ENCODE measurements around the gene GUK1.

Gene GUK1

GRCh38 chr1:228114827-228115226 is 25.3 kb upstream of the GUK1 start:
- FAIRE-seq (no peak), DNase-seq (ENCODE audit: insufficient read length) (no peak)
- TF ChIP-seq TAF1 (IDR thresholded peaks at IDR 0.05; ENCODE audit: borderline replicate concordance, low read depth, low read length): no peak
- TF ChIP-seq POLR2AphosphoS5 (IDR thresholded peaks at IDR 0.05; ENCODE audit: low read depth, low read length): no peak
- no peak for TF ChIP-seq POLR2A (IDR thresholded peaks at IDR 0.05; ENCODE audit: low read depth, low read length)

- FAIRE-seq (no peak), DNase-seq (ENCODE audit: insufficient read length) (no peak)
- no peak for TF ChIP-seq TAF1 (IDR thresholded peaks at IDR 0.05; ENCODE audit: borderline replicate concordance, low read depth, low read length)
- TF ChIP-seq POLR2A (IDR thresholded peaks at IDR 0.05; ENCODE audit: low read depth, low read length): no peak
- no peak for TF ChIP-seq POLR2AphosphoS5 (IDR thresholded peaks at IDR 0.05; ENCODE audit: low read depth, low read length)
Observed at GRCh38 chr1:228117335-228117734, 22.7 kb upstream of the GUK1 start.

- no peak for FAIRE-seq
- DNase-seq (ENCODE audit: insufficient read length): no peak
- TF ChIP-seq TAF1 (IDR thresholded peaks at IDR 0.05; ENCODE audit: borderline replicate concordance, low read depth, low read length) (no peak), POLR2AphosphoS5 (IDR thresholded peaks at IDR 0.05; ENCODE audit: low read depth, low read length) (no peak), POLR2A (IDR thresholded peaks at IDR 0.05; ENCODE audit: low read depth, low read length) (no peak)
Observed at GRCh38 chr1:228118040-228118439, 22.0 kb upstream of the GUK1 start.

GRCh38 chr1:228120351-228120750 is 19.7 kb upstream of the GUK1 start:
- DNase-seq (ENCODE audit: insufficient read length): no peak
- FAIRE-seq: no peak
- TF ChIP-seq POLR2A (IDR thresholded peaks at IDR 0.05; ENCODE audit: low read depth, low read length): no peak
- TF ChIP-seq TAF1 (IDR thresholded peaks at IDR 0.05; ENCODE audit: borderline replicate concordance, low read depth, low read length): no peak
- no peak for TF ChIP-seq POLR2AphosphoS5 (IDR thresholded peaks at IDR 0.05; ENCODE audit: low read depth, low read length)

GRCh38 chr1:228120857-228121489 is 19.1 kb upstream of the GUK1 start:
- DNase-seq (ENCODE audit: insufficient read length) (no peak), FAIRE-seq (no peak)
- TF ChIP-seq POLR2AphosphoS5 (IDR thresholded peaks at IDR 0.05; ENCODE audit: low read depth, low read length): no peak
- no peak for TF ChIP-seq POLR2A (IDR thresholded peaks at IDR 0.05; ENCODE audit: low read depth, low read length)
- no peak for TF ChIP-seq TAF1 (IDR thresholded peaks at IDR 0.05; ENCODE audit: borderline replicate concordance, low read depth, low read length)

GRCh38 chr1:228122921-228123441 is 17.1 kb upstream of the GUK1 start:
- no peak for TF ChIP-seq POLR2A (IDR thresholded peaks at IDR 0.05; ENCODE audit: low read depth, low read length)
- TF ChIP-seq TAF1 (IDR thresholded peaks at IDR 0.05; ENCODE audit: borderline replicate concordance, low read depth, low read length): no peak
- no peak for TF ChIP-seq POLR2AphosphoS5 (IDR thresholded peaks at IDR 0.05; ENCODE audit: low read depth, low read length)
- DNase-seq (ENCODE audit: insufficient read length) (no peak), FAIRE-seq (no peak)

- no peak for TF ChIP-seq POLR2AphosphoS5 (IDR thresholded peaks at IDR 0.05; ENCODE audit: low read depth, low read length)
- TF ChIP-seq POLR2A (IDR thresholded peaks at IDR 0.05; ENCODE audit: low read depth, low read length): no peak
- no peak for TF ChIP-seq TAF1 (IDR thresholded peaks at IDR 0.05; ENCODE audit: borderline replicate concordance, low read depth, low read length)
- FAIRE-seq: no peak
- DNase-seq (ENCODE audit: insufficient read length): no peak
Observed at GRCh38 chr1:228123505-228123904, 16.6 kb upstream of the GUK1 start.

GRCh38 chr1:228125185-228125584 is 14.9 kb upstream of the GUK1 start:
- DNase-seq (ENCODE audit: insufficient read length) (no peak), FAIRE-seq (no peak)
- TF ChIP-seq TAF1 (IDR thresholded peaks at IDR 0.05; ENCODE audit: borderline replicate concordance, low read depth, low read length) (no peak), POLR2A (IDR thresholded peaks at IDR 0.05; ENCODE audit: low read depth, low read length) (no peak), POLR2AphosphoS5 (IDR thresholded peaks at IDR 0.05; ENCODE audit: low read depth, low read length) (no peak)

GRCh38 chr1:228131766-228132165 is 8.3 kb upstream of the GUK1 start:
- DNase-seq (ENCODE audit: insufficient read length): no peak
- FAIRE-seq: no peak
- TF ChIP-seq POLR2AphosphoS5 (IDR thresholded peaks at IDR 0.05; ENCODE audit: low read depth, low read length) (no peak), POLR2A (IDR thresholded peaks at IDR 0.05; ENCODE audit: low read depth, low read length) (no peak), TAF1 (IDR thresholded peaks at IDR 0.05; ENCODE audit: borderline replicate concordance, low read depth, low read length) (no peak)

- TF ChIP-seq POLR2A (IDR thresholded peaks at IDR 0.05; ENCODE audit: low read depth, low read length): no peak
- no peak for TF ChIP-seq TAF1 (IDR thresholded peaks at IDR 0.05; ENCODE audit: borderline replicate concordance, low read depth, low read length)
- TF ChIP-seq POLR2AphosphoS5 (IDR thresholded peaks at IDR 0.05; ENCODE audit: low read depth, low read length): no peak
- DNase-seq (ENCODE audit: insufficient read length) (no peak), FAIRE-seq (no peak)
Observed at GRCh38 chr1:228134591-228134990, 5.5 kb upstream of the GUK1 start.

GRCh38 chr1:228136901-228137300 is 3.2 kb upstream of the GUK1 start:
- FAIRE-seq: no peak
- no peak for DNase-seq (ENCODE audit: insufficient read length)
- no peak for TF ChIP-seq TAF1 (IDR thresholded peaks at IDR 0.05; ENCODE audit: borderline replicate concordance, low read depth, low read length)
- TF ChIP-seq POLR2A (IDR thresholded peaks at IDR 0.05; ENCODE audit: low read depth, low read length): no peak
- TF ChIP-seq POLR2AphosphoS5 (IDR thresholded peaks at IDR 0.05; ENCODE audit: low read depth, low read length): no peak

GRCh38 chr1:228139406-228139930 is 611 bp upstream of the GUK1 start:
- FAIRE-seq (no peak), DNase-seq (ENCODE audit: insufficient read length) (no peak)
- TF ChIP-seq POLR2AphosphoS5 (IDR thresholded peaks at IDR 0.05; ENCODE audit: low read depth, low read length) (0 out of 2 replicates have a peak, but pooled peaks have one; percentile 21), TAF1 (IDR thresholded peaks at IDR 0.05; ENCODE audit: borderline replicate concordance, low read depth, low read length) (no peak)
